RWPE2 (cell line): Measurements from ENCODE around the gene ROBO1.

Experiments used
- ATAC-seq: fragments of 200-7000 bp; cut with Tn5 transposase; 3 replicates; pipeline ENCODE4 v1.9.1; 2021; ENCODE audit warnings: low read depth
- DNase-seq: peaks from one replicate; pipeline ENCODE4 v3.0.0-alpha.2; 2020; ENCODE audit warnings: low spot score
- H3K27ac ChIP-seq: fragments of 450-650 bp; 2 replicates; pipeline ENCODE4 v1.5.1; 2017; ENCODE audit warnings: mild to moderate bottlenecking; ENCODE audit not compliant: poor library complexity, severe bottlenecking
- H3K27me3 ChIP-seq: fragments of 250-450 bp; sonication (Bioruptor Pico); 2 replicates; pipeline ENCODE4 v1.5.1; 2021; ENCODE audit warnings: mild to moderate bottlenecking, moderate library complexity; ENCODE audit not compliant: insufficient read depth, poor library complexity, severe bottlenecking
- H3K36me3 ChIP-seq: fragments of 250-450 bp; sonication (Bioruptor Pico); 2 replicates; pipeline ENCODE4 v1.5.1; 2020; ENCODE audit warnings: low read depth, mild to moderate bottlenecking, moderate library complexity
- H3K4me1 ChIP-seq: fragments of 250-450 bp; sonication (Bioruptor Pico); 2 replicates; pipeline ENCODE4 v1.5.1; 2021; ENCODE audit warnings: mild to moderate bottlenecking, moderate library complexity; ENCODE audit not compliant: insufficient read depth, poor library complexity, severe bottlenecking
- H3K4me3 ChIP-seq: fragments of 250-450 bp; sonication (Bioruptor Pico); 2 replicates; pipeline ENCODE4 v1.5.1; 2021; ENCODE audit warnings: mild to moderate bottlenecking, moderate library complexity; ENCODE audit not compliant: severe bottlenecking
- H3K9me3 ChIP-seq: fragments of 250-450 bp; sonication (Bioruptor Pico); 2 replicates; pipeline ENCODE4 v1.5.1; 2021; ENCODE audit warnings: mild to moderate bottlenecking, moderate library complexity; ENCODE audit not compliant: severe bottlenecking
- CTCF ChIP-seq: fragments of 450-650 bp; IDR thresholded peaks from one replicate; pipeline ENCODE4 v1.5.1; 2017; ENCODE audit warnings: mild to moderate bottlenecking, moderate library complexity; ENCODE audit not compliant: poor library complexity, severe bottlenecking

ROBO1 gene

GRCh38 chr3:79480746-79481145, 287.1 kb downstream of the ROBO1 start:
- no peaks in the 10 kb centered on the region for H3K27me3 ChIP-seq
- H3K9me3 ChIP-seq: no peaks in the 10 kb centered on the region
- DNase-seq (no peak), ATAC-seq (no peak)
- no peak for TF ChIP-seq CTCF
- H3K27ac ChIP-seq: no peak overlapping the region
- H3K36me3 ChIP-seq: no peaks in the 10 kb centered on the region
- H3K4me3 ChIP-seq: no peak overlapping the region
- H3K4me1 ChIP-seq: no peaks in the 10 kb centered on the region

DNA sequence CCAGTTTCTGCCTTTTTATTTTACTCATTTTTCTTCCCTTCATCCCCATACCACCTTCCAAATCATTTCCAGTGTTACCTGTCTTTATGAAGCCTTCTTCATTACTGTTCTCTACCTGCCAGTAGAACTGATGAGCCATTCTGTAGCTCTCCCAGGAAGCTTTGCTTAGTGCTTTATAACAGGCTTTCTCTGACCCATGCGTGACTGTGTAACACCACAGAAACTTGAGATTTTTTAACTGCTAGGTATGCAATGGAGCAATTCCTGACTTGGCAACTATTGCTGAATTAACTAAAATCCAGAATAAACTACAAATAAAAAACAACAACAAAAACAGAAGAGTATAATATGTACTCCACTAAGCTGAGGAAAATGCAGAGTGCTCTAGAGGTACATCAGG, 289.2 kb downstream of the ROBO1 start:
- Histone ChIP-seq H3K4me3 (no peak overlapping the region), H3K27ac (no peak overlapping the region), H3K4me1 (no peaks in the 10 kb centered on the region), H3K36me3 (no peaks in the 10 kb centered on the region), H3K9me3 (no peaks in the 10 kb centered on the region), H3K27me3 (no peaks in the 10 kb centered on the region)
- no peak for ATAC-seq
- no peak for DNase-seq
- TF ChIP-seq CTCF: no peak

DNA sequence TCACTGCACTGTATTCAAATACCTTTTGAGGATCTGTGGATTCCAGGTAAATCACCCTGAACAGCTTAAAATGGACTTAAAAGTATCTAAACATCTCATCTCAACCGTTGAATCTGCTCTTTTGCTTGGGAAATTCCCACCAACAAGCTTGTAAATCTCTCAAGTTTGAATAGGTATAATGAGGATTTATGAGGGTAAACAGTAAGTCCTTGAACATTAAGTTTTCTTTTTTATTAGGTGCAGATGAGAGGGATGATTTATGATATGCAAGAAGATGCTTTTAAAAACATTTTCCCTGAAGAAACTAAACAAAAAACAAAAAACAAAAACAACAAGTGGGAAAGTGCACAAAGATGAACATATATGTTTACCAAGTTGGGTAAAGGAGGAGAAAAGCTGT, 290.6 kb downstream of the ROBO1 start:
- no peak overlapping the region for H3K4me3 ChIP-seq
- TF ChIP-seq CTCF: no peak
- no peaks in the 10 kb centered on the region for H3K27me3 ChIP-seq
- DNase-seq (no peak), ATAC-seq (no peak)
- no peaks in the 10 kb centered on the region for H3K4me1 ChIP-seq
- no peaks in the 10 kb centered on the region for H3K36me3 ChIP-seq
- no peaks in the 10 kb centered on the region for H3K9me3 ChIP-seq
- H3K27ac ChIP-seq: no peak overlapping the region

DNA sequence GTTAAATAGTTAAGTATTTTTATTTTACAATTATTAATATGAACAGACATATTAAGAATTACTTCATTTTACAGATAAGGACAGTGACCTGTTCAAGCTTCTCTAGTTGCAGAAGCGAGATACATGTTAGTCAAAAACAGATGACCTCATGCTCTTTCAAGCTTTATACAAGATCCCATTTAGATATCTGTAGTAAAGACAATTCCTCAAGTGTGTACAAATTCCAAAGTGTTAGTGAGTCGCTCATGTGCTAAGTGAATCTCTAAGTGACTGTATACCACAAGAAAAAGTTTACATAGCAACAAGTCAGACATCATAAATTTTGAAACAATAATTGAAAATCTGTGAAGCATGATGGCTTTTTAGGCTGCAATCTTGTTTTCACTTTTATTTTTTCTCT, 293.8 kb downstream of the ROBO1 start:
- no peak for TF ChIP-seq CTCF
- ATAC-seq: no peak; the same call in 2 of the 3 replicates
- Histone ChIP-seq H3K27me3 (no peaks in the 10 kb centered on the region), H3K27ac (no peak overlapping the region), H3K9me3 (no peaks in the 10 kb centered on the region), H3K4me1 (no peaks in the 10 kb centered on the region), H3K36me3 (no peaks in the 10 kb centered on the region), H3K4me3 (no peak overlapping the region)
- no peak for DNase-seq

DNA sequence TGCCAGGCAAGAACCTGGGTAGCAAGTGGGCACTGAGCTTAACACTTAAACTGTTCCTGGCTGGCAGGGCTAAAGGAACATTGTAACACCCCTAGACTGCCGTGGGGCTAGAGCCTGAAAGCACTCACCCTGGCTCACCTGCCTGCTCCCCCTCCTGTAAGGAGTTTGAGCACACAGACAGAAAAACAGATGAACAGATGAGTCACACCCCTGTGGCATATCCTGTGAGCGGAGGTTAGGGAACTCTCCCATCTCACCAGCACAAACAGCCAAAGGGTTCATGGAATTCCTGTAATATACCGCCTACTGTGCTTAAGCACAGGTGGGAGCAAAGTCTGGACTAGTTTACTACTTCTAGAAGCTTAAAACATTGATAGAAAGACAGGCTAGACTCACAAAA, 300.1 kb downstream of the ROBO1 start:
- no peak for DNase-seq
- no peaks in the 10 kb centered on the region for H3K9me3 ChIP-seq
- no peak overlapping the region for H3K4me3 ChIP-seq
- TF ChIP-seq CTCF: no peak
- no peaks in the 10 kb centered on the region for H3K27me3 ChIP-seq
- H3K27ac ChIP-seq: no peak overlapping the region
- peaks cover 8% of the 10 kb centered on the region for H3K4me1 ChIP-seq
- H3K36me3 ChIP-seq: no peaks in the 10 kb centered on the region
- ATAC-seq: peak; percentile 94
